HL-60 (cell line): ENCODE results near the gene KLHDC10.

Experiments used
- TF ChIP-seq, protein P1 (sequence below): IDR thresholded peaks from 2 replicates; pipeline ENCODE4 v1.6.1; 2012; ENCODE audit warnings: low read depth; ENCODE audit not compliant: insufficient replicate concordance
- TF ChIP-seq, protein P2 (sequence below): IDR thresholded peaks from one replicate; pipeline ENCODE4 v1.5.1; 2011; ENCODE audit warnings: low read length, control low read depth, inconsistent platforms; ENCODE audit not compliant: insufficient read depth

DNA sequence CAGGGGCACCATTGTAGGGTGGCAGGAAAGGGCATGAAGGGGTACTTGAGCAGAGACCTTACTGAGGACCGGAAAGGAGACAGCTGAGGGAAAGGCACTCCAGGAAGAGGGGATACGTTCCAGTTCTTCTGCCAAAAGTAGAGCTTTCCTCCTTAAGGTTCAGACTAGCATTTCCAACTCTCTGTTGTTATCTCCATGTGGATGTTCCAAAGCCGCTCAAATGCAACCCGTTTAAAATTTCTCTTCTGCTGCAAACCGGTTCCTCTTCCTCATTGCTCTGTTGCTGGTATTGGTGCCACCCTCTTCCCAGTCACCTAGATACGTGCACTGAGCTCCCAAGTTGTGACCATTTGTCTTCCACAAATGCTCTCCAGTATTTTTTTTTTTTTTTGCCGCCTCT, 87.4 kb downstream of the KLHDC10 start:
- TF ChIP-seq, protein P1, sequence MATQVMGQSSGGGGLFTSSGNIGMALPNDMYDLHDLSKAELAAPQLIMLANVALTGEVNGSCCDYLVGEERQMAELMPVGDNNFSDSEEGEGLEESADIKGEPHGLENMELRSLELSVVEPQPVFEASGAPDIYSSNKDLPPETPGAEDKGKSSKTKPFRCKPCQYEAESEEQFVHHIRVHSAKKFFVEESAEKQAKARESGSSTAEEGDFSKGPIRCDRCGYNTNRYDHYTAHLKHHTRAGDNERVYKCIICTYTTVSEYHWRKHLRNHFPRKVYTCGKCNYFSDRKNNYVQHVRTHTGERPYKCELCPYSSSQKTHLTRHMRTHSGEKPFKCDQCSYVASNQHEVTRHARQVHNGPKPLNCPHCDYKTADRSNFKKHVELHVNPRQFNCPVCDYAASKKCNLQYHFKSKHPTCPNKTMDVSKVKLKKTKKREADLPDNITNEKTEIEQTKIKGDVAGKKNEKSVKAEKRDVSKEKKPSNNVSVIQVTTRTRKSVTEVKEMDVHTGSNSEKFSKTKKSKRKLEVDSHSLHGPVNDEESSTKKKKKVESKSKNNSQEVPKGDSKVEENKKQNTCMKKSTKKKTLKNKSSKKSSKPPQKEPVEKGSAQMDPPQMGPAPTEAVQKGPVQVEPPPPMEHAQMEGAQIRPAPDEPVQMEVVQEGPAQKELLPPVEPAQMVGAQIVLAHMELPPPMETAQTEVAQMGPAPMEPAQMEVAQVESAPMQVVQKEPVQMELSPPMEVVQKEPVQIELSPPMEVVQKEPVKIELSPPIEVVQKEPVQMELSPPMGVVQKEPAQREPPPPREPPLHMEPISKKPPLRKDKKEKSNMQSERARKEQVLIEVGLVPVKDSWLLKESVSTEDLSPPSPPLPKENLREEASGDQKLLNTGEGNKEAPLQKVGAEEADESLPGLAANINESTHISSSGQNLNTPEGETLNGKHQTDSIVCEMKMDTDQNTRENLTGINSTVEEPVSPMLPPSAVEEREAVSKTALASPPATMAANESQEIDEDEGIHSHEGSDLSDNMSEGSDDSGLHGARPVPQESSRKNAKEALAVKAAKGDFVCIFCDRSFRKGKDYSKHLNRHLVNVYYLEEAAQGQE, result no peak
- TF ChIP-seq, protein P2, sequence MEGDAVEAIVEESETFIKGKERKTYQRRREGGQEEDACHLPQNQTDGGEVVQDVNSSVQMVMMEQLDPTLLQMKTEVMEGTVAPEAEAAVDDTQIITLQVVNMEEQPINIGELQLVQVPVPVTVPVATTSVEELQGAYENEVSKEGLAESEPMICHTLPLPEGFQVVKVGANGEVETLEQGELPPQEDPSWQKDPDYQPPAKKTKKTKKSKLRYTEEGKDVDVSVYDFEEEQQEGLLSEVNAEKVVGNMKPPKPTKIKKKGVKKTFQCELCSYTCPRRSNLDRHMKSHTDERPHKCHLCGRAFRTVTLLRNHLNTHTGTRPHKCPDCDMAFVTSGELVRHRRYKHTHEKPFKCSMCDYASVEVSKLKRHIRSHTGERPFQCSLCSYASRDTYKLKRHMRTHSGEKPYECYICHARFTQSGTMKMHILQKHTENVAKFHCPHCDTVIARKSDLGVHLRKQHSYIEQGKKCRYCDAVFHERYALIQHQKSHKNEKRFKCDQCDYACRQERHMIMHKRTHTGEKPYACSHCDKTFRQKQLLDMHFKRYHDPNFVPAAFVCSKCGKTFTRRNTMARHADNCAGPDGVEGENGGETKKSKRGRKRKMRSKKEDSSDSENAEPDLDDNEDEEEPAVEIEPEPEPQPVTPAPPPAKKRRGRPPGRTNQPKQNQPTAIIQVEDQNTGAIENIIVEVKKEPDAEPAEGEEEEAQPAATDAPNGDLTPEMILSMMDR, result no peak
